IMR-90 (cell line): Measurements from ENCODE around the gene BCAT1.
A peak's percentile ranks its signal among the peaks of the same experiment; 100 is the strongest.

ENCODE experiments used
- CEBPB ChIP-seq: IDR thresholded peaks from 2 replicates; pipeline ENCODE4 v1.6.1; 2012; ENCODE audit warnings: low read depth, low read length, improper control_type of control experiment
- CTCF ChIP-seq: conservative IDR thresholded peaks from 2 replicates; pipeline ENCODE4 v1.5.1; 2012; ENCODE audit warnings: mild to moderate bottlenecking, low read depth, low read length, improper control_type of control experiment
- ELK1 ChIP-seq: fragments of 150-350 bp; IDR thresholded peaks from 2 replicates; pipeline ENCODE4 v1.6.1; 2016; ENCODE audit warnings: low read depth, mild to moderate bottlenecking, low read length, moderate library complexity, borderline replicate concordance
- FOS ChIP-seq: fragments of 150-350 bp; IDR thresholded peaks from 2 replicates; pipeline ENCODE4 v1.6.1; 2016; ENCODE audit warnings: low read depth, low read length
- MAFK ChIP-seq: IDR thresholded peaks from 2 replicates; pipeline ENCODE4 v1.6.1; 2012; ENCODE audit warnings: low read depth, low read length, improper control_type of control experiment
- MAZ ChIP-seq: IDR thresholded peaks from 2 replicates; pipeline ENCODE4 v1.6.1; 2012; ENCODE audit warnings: low read depth, mild to moderate bottlenecking, low read length, improper control_type of control experiment, moderate library complexity, borderline replicate concordance
- MXI1 ChIP-seq: IDR thresholded peaks from 2 replicates; pipeline ENCODE4 v1.6.1; 2012; ENCODE audit warnings: low read depth, mild to moderate bottlenecking, low read length, moderate library complexity, borderline replicate concordance
- POLR2A ChIP-seq: IDR thresholded peaks from 2 replicates; pipeline ENCODE4 v1.6.1; 2012; ENCODE audit warnings: mild to moderate bottlenecking, low read depth, low read length
- SMC3 ChIP-seq: fragments of 150-350 bp; IDR thresholded peaks from 2 replicates; pipeline ENCODE4 v1.6.1; 2016; ENCODE audit warnings: low read depth, mild to moderate bottlenecking, antibody characterized with exemption, low read length, moderate library complexity

- peak; percentile 42 for TF ChIP-seq CTCF
- TF ChIP-seq MXI1, result no peak
- TF ChIP-seq MAZ, result no peak
- TF ChIP-seq POLR2A, result no peak
- no peak for TF ChIP-seq ELK1
- TF ChIP-seq CEBPB, result no peak
- TF ChIP-seq MAFK, result no peak
- TF ChIP-seq SMC3, result 0 out of 2 replicates have a peak, but pooled peaks have one; percentile 2
- TF ChIP-seq FOS, result no peak
These were observed 168.1 kb downstream of the BCAT1 start for GRCh38 chr12:24780697-24781368.
